Body of pancreas (tissue), 4 donors: Measurements from ENCODE around the gene GPR176. TPM values are rescaled to one million over a fixed set of nuclear protein-coding genes. Genes with fewer than 3 reads are reported as not detected.

Experiments
- ATAC-seq: fragments of 150-250 bp; one replicate; pipeline ENCODE4 v1.9.1; 2016
- DNase-seq, 4 donors: peaks; one replicate each; pipeline ENCODE4 v3.0.0-alpha.2; 2019
- H3K27ac ChIP-seq, 4 donors: fragments of 200-600 bp; sonication (generic); 1 replicate in 3 of 4; 2 replicates in 1 of 4; pipeline versions ENCODE4 v1.5.1 to v1.6.1; 2016 to 2019; ENCODE audit warnings: mild to moderate bottlenecking in 1 of 4, mixed read lengths in 1 of 4, moderate library complexity in 1 of 4
- H3K27me3 ChIP-seq, 2 donors: fragments of 200-600 bp; sonication (generic); one replicate each; pipeline ENCODE4 v1.6.0; 2016; ENCODE audit warnings: mild to moderate bottlenecking in 1 of 2
- H3K36me3 ChIP-seq, 2 donors: fragments of 200-600 bp; sonication (generic); replicated peaks in 1 of 2; 2 replicates each; pipeline ENCODE4 v1.5.1; 2016; ENCODE audit warnings: low read depth in 2 of 2; ENCODE audit not compliant: insufficient read depth in 1 of 2
- H3K4me1 ChIP-seq: fragments of 200-600 bp; sonication (generic); one replicate; pipeline ENCODE4 v1.6.0; 2016
- H3K4me3 ChIP-seq, 2 donors: fragments of 200-600 bp; sonication (generic); 1 replicate in 1 of 2; 2 replicates in 1 of 2; pipeline ENCODE4 v1.5.1; 2016 to 2019
- H3K9me3 ChIP-seq, 3 donors: fragments of 200-600 bp; sonication (generic); 1 replicate in 2 of 3; 2 replicates in 1 of 3; pipeline ENCODE4 v1.5.1; 2016
- CTCF ChIP-seq, 7 experiments: fragments of 450-650 bp in 4 of 7; fragments of 200-600 bp in 3 of 7; sonication (generic) in 3 of 7; IDR thresholded peaks; one replicate each; pipeline ENCODE4 v1.5.1; 2016 to 2019; ENCODE audit warnings: antibody characterized with exemption in 7 of 7
- POLR2A ChIP-seq, 3 donors: fragments of 450-650 bp; IDR thresholded peaks; one replicate each; pipeline ENCODE4 v1.6.1; 2016; ENCODE audit warnings: antibody characterized with exemption in 3 of 3, mild to moderate bottlenecking in 2 of 3
- WGBS, 2 donors: methylation state at CpG; one replicate each; pipeline ENCODE4 v1.1.5; 2017; 5-methylcytosine and 5-hydroxymethylcytosine counted together
- intact Hi-C: fragments of 100-400 bp; cut with DNase I; formaldehyde crosslinking; loops from one replicate; pipeline ENCODE4 v1.15.1; 2023
- total RNA-seq, 2 donors: library from RNA; depleted of rRNA; stranded (reverse); fragments of >200 nt; gene quantifications; one replicate each; pipeline ENCODE4 v1.1.0, GENCODE V29; 2016

The GPR176 gene
- total RNA-seq, 2 donors from 2014 or later: 4.7 TPM; not detected in 1

- Histone ChIP-seq H3K36me3 (no peaks in the 10 kb centered on the region), H3K27me3 (no peaks in the 10 kb centered on the region), H3K9me3 (no peaks in the 10 kb centered on the region), H3K4me1 (peaks cover 10% of the 10 kb centered on the region), H3K4me3 (no peak overlapping the region), H3K27ac (no peak overlapping the region)
- 84 to 94% methylated on average over 1 of the region's 1 CpG for WGBS, 2 donors
- TF ChIP-seq POLR2A (IDR thresholded peaks at IDR 0.05): no peak
- TF ChIP-seq CTCF (IDR thresholded peaks at IDR 0.05): no peak
- DNase-seq (no peak), ATAC-seq (no peak)
- intact Hi-C loops: no loop called here
These were observed 37.5 kb downstream of the GPR176 start for GRCh38 chr15:39882602-39883001.

- DNase-seq (no peak), ATAC-seq (no peak)
- Histone ChIP-seq H3K36me3 (no peaks in the 10 kb centered on the region), H3K27me3 (no peaks in the 10 kb centered on the region), H3K4me3 (no peak overlapping the region), H3K9me3 (no peaks in the 10 kb centered on the region), H3K27ac (no peak overlapping the region), H3K4me1 (peaks cover 9% of the 10 kb centered on the region)
- no peak for TF ChIP-seq CTCF (IDR thresholded peaks at IDR 0.05)
- no peak for TF ChIP-seq POLR2A (IDR thresholded peaks at IDR 0.05)
- 17 to 20% methylated on average over 1 of the region's 1 CpG for WGBS, 2 donors
- intact Hi-C loops: no loop called here
These were observed 38.3 kb downstream of the GPR176 start for GRCh38 chr15:39881790-39882189.

- Histone ChIP-seq H3K27ac (no peak overlapping the region), H3K4me1 (peaks cover 9% of the 10 kb centered on the region), H3K9me3 (no peaks in the 10 kb centered on the region), H3K27me3 (no peaks in the 10 kb centered on the region), H3K36me3 (no peaks in the 10 kb centered on the region), H3K4me3 (no peak overlapping the region)
- TF ChIP-seq POLR2A (IDR thresholded peaks at IDR 0.05) (no peak), CTCF (IDR thresholded peaks at IDR 0.05) (no peak)
- intact Hi-C loops: no loop called here
- 92 to 94% methylated on average over 3 of the region's 3 CpGs for WGBS, 2 donors
- DNase-seq (no peak), ATAC-seq (no peak)
These were observed 39.2 kb downstream of the GPR176 start for GRCh38 chr15:39880718-39881387.

- 93 to 94% methylated on average over 1 of the region's 1 CpG for WGBS, 2 donors
- Histone ChIP-seq H3K4me3 (no peak overlapping the region), H3K4me1 (peaks cover 9% of the 10 kb centered on the region), H3K27me3 (no peaks in the 10 kb centered on the region), H3K36me3 (no peaks in the 10 kb centered on the region), H3K9me3 (no peaks in the 10 kb centered on the region), H3K27ac (no peak overlapping the region)
- intact Hi-C loops: no loop called here
- DNase-seq (no peak), ATAC-seq (no peak)
- no peak for TF ChIP-seq CTCF (IDR thresholded peaks at IDR 0.05)
- TF ChIP-seq POLR2A (IDR thresholded peaks at IDR 0.05): no peak
These were observed 41.7 kb downstream of the GPR176 start for GRCh38 chr15:39878406-39878785.

GRCh38 chr15:39874890-39875549, 45.0 kb downstream of the GPR176 start:
- intact Hi-C loops: no loop called here
- ATAC-seq: peak; percentile 52
- peak; percentile 25 to 54 (median 48) for DNase-seq

More at GRCh38 chr15:39874890-39875549, 45.0 kb downstream of the GPR176 start:
- 53% methylated on average over 9 of the region's 9 CpGs for WGBS, 2 donors
- no peak overlapping the region for H3K4me3 ChIP-seq
- TF ChIP-seq POLR2A (IDR thresholded peaks at IDR 0.05): no peak
- peak; percentile 16 to 70 (median 61) for TF ChIP-seq CTCF (IDR thresholded peaks at IDR 0.05)
- no peaks in the 10 kb centered on the region for H3K36me3 ChIP-seq
- no peaks in the 10 kb centered on the region for H3K4me1 ChIP-seq
- H3K9me3 ChIP-seq: no peaks in the 10 kb centered on the region
- no peak overlapping the region for H3K27ac ChIP-seq
- H3K27me3 ChIP-seq: no peaks in the 10 kb centered on the region
